Trophoblast cell (in vitro differentiated cells and primary cell): ENCODE data around the gene EFNA5.
A peak's percentile ranks its signal among the peaks of the same experiment; 100 is the strongest.

Source experiments
- DNase-seq, 2 donors: peaks; one replicate each; pipeline ENCODE4 v3.0.0-alpha.2; 2016
- H2AFZ ChIP-seq: 2 replicates; pipeline ENCODE4 v1.6.1; 2013; ENCODE audit warnings: low read length, moderate library complexity, mild to moderate bottlenecking; ENCODE audit not compliant: insufficient read depth, poor library complexity
- H2AK5ac ChIP-seq: 2 replicates; pipeline ENCODE4 v1.6.1; 2013; ENCODE audit warnings: mild to moderate bottlenecking, low read length
- H2BK120ac ChIP-seq: 2 replicates; pipeline ENCODE4 v1.6.1; 2013; ENCODE audit warnings: low read length, mild to moderate bottlenecking, moderate library complexity; ENCODE audit not compliant: insufficient read depth, poor library complexity
- H2BK12ac ChIP-seq: 2 replicates; pipeline ENCODE4 v1.6.1; 2013; ENCODE audit warnings: mild to moderate bottlenecking, low read length, moderate library complexity
- H2BK5ac ChIP-seq: 2 replicates; pipeline ENCODE4 v1.6.1; 2013; ENCODE audit warnings: low read length, low read depth, moderate library complexity, mild to moderate bottlenecking; ENCODE audit not compliant: poor library complexity
- H3K14ac ChIP-seq: 2 replicates; pipeline ENCODE4 v1.6.1; 2013; ENCODE audit warnings: mild to moderate bottlenecking, low read length
- H3K18ac ChIP-seq: 2 replicates; pipeline ENCODE4 v1.6.1; 2013; ENCODE audit warnings: mild to moderate bottlenecking, low read length
- H3K23ac ChIP-seq: 2 replicates; pipeline ENCODE4 v1.6.1; 2013; ENCODE audit warnings: low read length
- H3K27ac ChIP-seq: 2 replicates; pipeline ENCODE4 v1.5.1; 2013; ENCODE audit warnings: low read depth, mild to moderate bottlenecking, inconsistent platforms, low read length, moderate library complexity
- H3K27me3 ChIP-seq: 2 replicates; pipeline ENCODE4 v1.6.1; 2013; ENCODE audit warnings: inconsistent platforms, mild to moderate bottlenecking, low read length, moderate library complexity; ENCODE audit not compliant: insufficient read depth
- H3K36me3 ChIP-seq, 2 experiments: 1 replicate in 1 of 2; 2 replicates in 1 of 2; pipeline ENCODE4 v1.6.1; 2013; ENCODE audit warnings: low read length in 2 of 2, mild to moderate bottlenecking in 2 of 2, moderate library complexity in 1 of 2; ENCODE audit not compliant: insufficient read depth in 2 of 2, control insufficient read depth in 1 of 2
- H3K4ac ChIP-seq: 2 replicates; pipeline ENCODE4 v1.6.1; 2013; ENCODE audit warnings: low read depth, mild to moderate bottlenecking, low read length, moderate library complexity
- H3K4me1 ChIP-seq, 2 experiments: 1 replicate in 1 of 2; 2 replicates in 1 of 2; pipeline ENCODE4 v1.6.1; 2013; ENCODE audit warnings: low read length in 2 of 2, mild to moderate bottlenecking in 2 of 2, moderate library complexity in 1 of 2; ENCODE audit not compliant: insufficient read depth in 2 of 2, control insufficient read depth in 1 of 2
- H3K4me2 ChIP-seq: 2 replicates; pipeline ENCODE4 v1.6.1; 2013; ENCODE audit warnings: inconsistent platforms, mild to moderate bottlenecking, low read length, moderate library complexity
- H3K4me3 ChIP-seq: 2 replicates; pipeline ENCODE4 v1.5.1; 2013; ENCODE audit warnings: mild to moderate bottlenecking, low read depth, low read length, inconsistent platforms
- H3K79me1 ChIP-seq: one replicate; pipeline ENCODE4 v1.6.1; 2013; ENCODE audit warnings: low read length
- H3K79me2 ChIP-seq: 2 replicates; pipeline ENCODE4 v1.6.1; 2013; ENCODE audit warnings: low read length, mild to moderate bottlenecking; ENCODE audit not compliant: control insufficient read depth, insufficient read depth, poor library complexity
- H3K9ac ChIP-seq: 2 replicates; pipeline ENCODE4 v1.6.1; 2013; ENCODE audit warnings: mild to moderate bottlenecking, low read length
- H3K9me3 ChIP-seq: 2 replicates; pipeline ENCODE4 v1.6.1; 2013; ENCODE audit warnings: low read depth, mild to moderate bottlenecking, control low read depth, inconsistent platforms, low read length; ENCODE audit not compliant: insufficient read depth
- H4K12ac ChIP-seq: 2 replicates; pipeline ENCODE4 v1.6.1; 2013; ENCODE audit warnings: low read depth, mild to moderate bottlenecking, low read length, moderate library complexity
- H4K8ac ChIP-seq: 2 replicates; pipeline ENCODE4 v1.6.1; 2013; ENCODE audit warnings: low read depth, mild to moderate bottlenecking, low read length, moderate library complexity
- H4K91ac ChIP-seq: one replicate; pipeline ENCODE4 v1.6.1; 2013; ENCODE audit warnings: low read depth, mild to moderate bottlenecking, low read length, moderate library complexity
- WGBS: extraction: QIAGEN DNeasy Blood & Tissue Kit; methylation state at CpG from one replicate; pipeline ENCODE4 v1.1.7; 2013; ENCODE audit warnings: missing lambda C conversion rate; ENCODE audit not compliant: insufficient read length, insufficient coverage; ENCODE audit errors: extremely low coverage; 5-methylcytosine and 5-hydroxymethylcytosine counted together

Gene EFNA5

GRCh38 chr5:107460789-107461188 is 209.9 kb downstream of the EFNA5 start:
- Histone ChIP-seq H4K8ac (no peak overlapping the region), H3K36me3 (no peaks in the 10 kb centered on the region), H3K27ac (no peak overlapping the region), H3K9ac (no peak overlapping the region), H4K12ac (no peak overlapping the region), H3K23ac (no peak overlapping the region), H3K14ac (no peak overlapping the region), H3K4me2 (no peak overlapping the region), H4K91ac (no peak overlapping the region), H3K79me1 (peaks cover 27% of the 10 kb centered on the region), H3K4me1 (peaks cover 15 to 31% of the 10 kb centered on the region in 2 experiments), H3K4ac (no peak overlapping the region), H3K79me2 (peaks cover 4% of the 10 kb centered on the region), H2BK120ac (no peak overlapping the region), H2AFZ (no peak overlapping the region), H3K9me3 (no peaks in the 10 kb centered on the region), H2BK12ac (no peak overlapping the region), H2AK5ac (no peak overlapping the region), H3K27me3 (no peaks in the 10 kb centered on the region), H3K18ac (no peak overlapping the region), H2BK5ac (no peak overlapping the region), H3K4me3 (no peak overlapping the region)
- WGBS: no CpG with 5 or more reads among the region's 2 CpGs
- DNase-seq: no peak

- H3K9me3 ChIP-seq: no peaks in the 10 kb centered on the region
- H3K4me1 ChIP-seq: peaks cover 12 to 28% of the 10 kb centered on the region in 2 experiments
- peak overlapping the region; percentile 1 for H3K18ac ChIP-seq
- H4K91ac ChIP-seq: no peak overlapping the region
- H3K9ac ChIP-seq: no peak overlapping the region
- H3K27me3 ChIP-seq: no peaks in the 10 kb centered on the region
- peak overlapping the region; percentile 90 for H2BK12ac ChIP-seq
- no peak overlapping the region for H3K27ac ChIP-seq
- no CpG with 5 or more reads among the region's 3 CpGs for WGBS
- no peak overlapping the region for H4K8ac ChIP-seq
- no peak overlapping the region for H2AFZ ChIP-seq
- no peak overlapping the region for H3K4me3 ChIP-seq
- H3K79me1 ChIP-seq: peaks cover 23% of the 10 kb centered on the region
- no peak overlapping the region for H4K12ac ChIP-seq
- H3K36me3 ChIP-seq: no peaks in the 10 kb centered on the region
- H3K4ac ChIP-seq: peak overlapping the region; percentile 58
- H3K4me2 ChIP-seq: no peak overlapping the region
- H2BK5ac ChIP-seq: no peak overlapping the region
- DNase-seq: no peak
- no peak overlapping the region for H2AK5ac ChIP-seq
- peaks cover 2% of the 10 kb centered on the region for H3K79me2 ChIP-seq
- no peak overlapping the region for H3K23ac ChIP-seq
- peak overlapping the region; percentile 53 for H3K14ac ChIP-seq
- no peak overlapping the region for H2BK120ac ChIP-seq
Observed at GRCh38 chr5:107459605-107460004, 211.1 kb downstream of the EFNA5 start.

DNA sequence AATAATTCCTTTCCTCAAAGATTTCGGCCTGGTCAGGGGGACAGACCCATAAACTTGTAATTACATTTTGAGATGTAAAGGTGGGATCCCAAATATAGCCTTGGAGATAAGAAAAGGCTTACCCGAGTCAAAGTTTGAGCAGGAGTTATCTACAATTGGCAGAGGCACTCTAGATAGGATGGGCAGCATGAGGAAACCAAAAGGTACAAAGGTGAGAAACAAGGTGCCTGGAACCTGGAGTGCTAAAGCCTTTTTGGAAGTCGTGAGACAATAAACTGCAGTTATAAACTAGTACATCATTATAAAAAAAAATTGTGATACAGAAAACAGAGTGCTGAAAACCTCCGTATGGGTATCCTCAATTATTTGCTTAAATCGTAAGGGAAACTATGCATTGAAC is 212.4 kb downstream of the EFNA5 start:
- Histone ChIP-seq H3K23ac (no peak overlapping the region), H3K18ac (no peak overlapping the region), H3K27me3 (no peaks in the 10 kb centered on the region), H3K9ac (no peak overlapping the region), H2BK5ac (no peak overlapping the region), H3K79me2 (peaks cover 2% of the 10 kb centered on the region), H4K91ac (no peak overlapping the region), H2AFZ (no peak overlapping the region), H3K4ac (no peak overlapping the region), H3K4me1 (peaks cover 7 to 21% of the 10 kb centered on the region in 2 experiments), H3K36me3 (no peaks in the 10 kb centered on the region), H3K4me2 (no peak overlapping the region), H2BK12ac (peak overlapping the region; percentile 17), H3K14ac (no peak overlapping the region), H2AK5ac (no peak overlapping the region), H3K9me3 (no peaks in the 10 kb centered on the region), H3K27ac (no peak overlapping the region), H3K4me3 (no peak overlapping the region), H4K8ac (no peak overlapping the region), H2BK120ac (peak overlapping the region; percentile 17), H4K12ac (no peak overlapping the region), H3K79me1 (peaks cover 15% of the 10 kb centered on the region)
- DNase-seq: no peak
- WGBS: no CpG with 5 or more reads among the region's 5 CpGs

- H2BK12ac ChIP-seq: no peak overlapping the region
- no peak overlapping the region for H3K23ac ChIP-seq
- no CpG with 5 or more reads among the region's 3 CpGs for WGBS
Observed at GRCh38 chr5:107457881-107458280, 212.9 kb downstream of the EFNA5 start.

More at GRCh38 chr5:107457881-107458280, 212.9 kb downstream of the EFNA5 start:
- H3K4me1 ChIP-seq: peaks cover 7 to 20% of the 10 kb centered on the region in 2 experiments
- no peak for DNase-seq
- no peak overlapping the region for H2AK5ac ChIP-seq
- H3K18ac ChIP-seq: no peak overlapping the region
- no peaks in the 10 kb centered on the region for H3K9me3 ChIP-seq
- H3K4ac ChIP-seq: no peak overlapping the region
- H3K4me2 ChIP-seq: no peak overlapping the region
- peaks cover 15% of the 10 kb centered on the region for H3K79me1 ChIP-seq
- no peak overlapping the region for H4K8ac ChIP-seq
- no peak overlapping the region for H3K9ac ChIP-seq
- no peak overlapping the region for H3K27ac ChIP-seq
- H3K27me3 ChIP-seq: no peaks in the 10 kb centered on the region
- no peak overlapping the region for H3K14ac ChIP-seq
- H2AFZ ChIP-seq: no peak overlapping the region
- no peak overlapping the region for H2BK120ac ChIP-seq
- H4K91ac ChIP-seq: no peak overlapping the region
- H3K79me2 ChIP-seq: peaks cover 2% of the 10 kb centered on the region
- H4K12ac ChIP-seq: no peak overlapping the region
- no peak overlapping the region for H2BK5ac ChIP-seq
- H3K36me3 ChIP-seq: no peaks in the 10 kb centered on the region
- H3K4me3 ChIP-seq: no peak overlapping the region
